ENCODE results near the gene ORM2. TPM values are rescaled to one million over a fixed set of nuclear protein-coding genes. Genes with fewer than 3 reads are reported as not detected.

Gene ORM2
- total RNA-seq, 2 experiments from 2014 or later: not detected

DNA sequence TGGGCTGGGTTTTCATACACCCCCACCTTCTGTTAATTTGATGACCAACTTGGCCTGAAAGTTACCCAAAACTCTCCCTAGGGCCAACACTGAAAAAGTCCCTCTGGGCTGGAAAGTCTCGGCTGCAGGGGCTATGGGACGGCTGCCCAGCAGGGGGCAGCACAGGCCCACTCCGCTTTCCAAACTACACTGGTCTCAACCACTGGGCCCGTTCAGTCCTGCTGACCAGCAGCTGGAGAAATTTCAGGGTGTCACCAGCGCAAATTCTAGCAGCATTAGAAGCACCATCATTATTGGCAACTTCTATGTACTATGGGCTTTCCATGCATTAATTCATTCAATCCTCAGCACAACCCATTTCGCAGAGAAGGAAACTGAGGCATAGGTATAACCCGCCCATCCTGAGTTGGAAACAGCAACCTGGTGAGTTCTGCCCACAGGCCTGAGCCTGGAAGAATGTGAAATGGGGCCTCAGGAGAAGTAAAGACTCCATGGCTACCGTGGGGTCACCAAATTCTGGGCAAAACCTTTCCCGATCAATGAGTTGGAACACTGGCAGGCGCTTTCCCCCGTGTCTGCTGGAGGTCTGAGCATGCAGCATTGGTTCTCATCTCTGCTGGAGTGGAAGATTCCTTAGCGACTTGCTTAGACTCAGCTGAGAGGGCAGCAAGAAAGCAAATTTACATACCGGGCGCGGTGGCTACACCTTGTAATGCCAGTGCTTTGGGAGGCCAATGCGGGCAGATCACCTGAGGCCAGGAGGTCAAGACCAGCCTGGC lies 9.7 kb downstream of the ORM2 start:
- no peaks in the 10 kb centered on the region for H3K27me3 Mint-ChIP-seq (ENCODE audit: low read depth)
- POLR2A ChIA-PET: interaction anchor here (1.7 kb wide), 1 partner anchor 46 kb away, joined by 7 read pairs; no protein-coding TSS in a partner anchor
- CTCF ChIA-PET: interaction anchor here (0.8 to 5.7 kb wide), 17 partner anchors 11 to 314 kb away, joined by 3 to 46 read pairs (median 4); partner anchors contain the start of gene AKNA
- ATAC-seq (peak; percentile 46), DNase-seq (peak; percentile 64)
- no peaks in the 10 kb centered on the region for H3K9me3 Mint-ChIP-seq (ENCODE audit: insufficient read depth)
- no peak overlapping the region for H3K4me3 Mint-ChIP-seq
- peaks cover 43% of the 10 kb centered on the region for H3K4me1 Mint-ChIP-seq (ENCODE audit: low read depth)
- peaks cover 88% of the 10 kb centered on the region for H3K36me3 Mint-ChIP-seq (ENCODE audit: low read depth)
- H3K27ac Mint-ChIP-seq: peak overlapping the region; percentile 43

DNA sequence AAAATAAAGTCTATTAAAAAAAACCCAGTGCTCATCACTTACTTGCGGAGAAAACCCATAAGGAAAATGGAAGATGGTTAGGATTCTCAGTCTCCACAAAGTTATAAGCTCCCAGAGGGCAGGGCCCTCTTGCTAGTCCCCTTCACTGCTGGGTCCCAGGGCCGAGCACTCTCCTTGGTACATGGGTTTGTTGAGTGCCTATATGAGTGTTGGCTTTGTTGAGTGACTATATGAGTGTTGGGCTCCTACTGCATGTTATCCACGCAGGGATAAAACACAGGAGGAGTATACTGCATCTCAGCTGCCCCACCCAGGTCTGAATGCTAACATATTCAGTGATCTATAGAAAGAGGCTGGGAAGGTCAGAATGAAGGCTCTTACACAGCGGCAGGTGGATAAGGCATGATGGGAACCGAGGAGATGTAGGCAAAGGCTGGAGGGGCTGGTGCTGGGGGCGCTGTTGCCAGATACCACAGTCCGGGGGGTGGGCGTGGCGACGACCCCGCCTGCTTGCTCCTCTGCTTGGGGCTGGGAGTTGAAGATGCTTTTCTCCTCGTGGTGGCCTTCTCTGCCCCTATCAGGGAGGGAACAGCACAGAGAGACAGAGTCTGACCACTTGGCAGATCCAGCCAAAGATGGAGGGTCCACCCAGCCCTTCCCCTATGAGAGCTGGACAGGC lies 11.6 kb downstream of the ORM2 start:
- ChIA-PET CTCF (interaction anchor here (1.0 to 5.7 kb wide), 2 partner anchors 47 to 165 kb away, joined by 3 to 46 read pairs; partner anchors contain the start of gene AKNA), POLR2A (interaction anchor here (1.0 to 1.3 kb wide), 2 partner anchors 9 to 44 kb away, joined by 3 read pairs; no protein-coding TSS in a partner anchor)
- Mint-ChIP-seq H3K27me3 (ENCODE audit: low read depth) (no peaks in the 10 kb centered on the region), H3K4me3 (no peak overlapping the region), H3K4me1 (ENCODE audit: low read depth) (peaks cover 46% of the 10 kb centered on the region), H3K27ac (peak overlapping the region; percentile 51), H3K36me3 (ENCODE audit: low read depth) (peaks cover 90% of the 10 kb centered on the region), H3K9me3 (ENCODE audit: insufficient read depth) (no peaks in the 10 kb centered on the region)
- ATAC-seq (no peak), DNase-seq (no peak)

DNA sequence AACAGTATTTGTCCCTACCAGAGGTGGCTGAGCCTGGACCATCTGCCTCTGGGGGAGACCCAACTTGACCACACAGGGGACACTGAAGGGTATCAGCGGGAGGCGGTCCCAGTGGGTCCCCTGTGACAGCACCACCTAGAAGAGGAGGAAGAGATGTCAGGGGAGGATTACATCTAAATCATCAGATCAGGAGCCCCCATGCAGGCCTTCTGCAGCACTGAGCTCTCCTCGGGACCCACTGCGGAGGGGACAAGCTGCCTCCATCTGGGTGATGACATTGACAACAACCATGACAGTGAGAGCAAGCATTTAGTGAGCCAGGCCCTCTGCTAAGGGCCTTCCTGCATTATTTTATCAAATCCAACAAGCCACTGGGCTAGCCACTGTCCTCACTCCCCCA lies 12.3 kb downstream of the ORM2 start:
- peaks cover 52% of the 10 kb centered on the region for H3K4me1 Mint-ChIP-seq (ENCODE audit: low read depth)
- H3K27ac Mint-ChIP-seq: peak overlapping the region; percentile 51
- ATAC-seq (no peak), DNase-seq (no peak)
- H3K27me3 Mint-ChIP-seq (ENCODE audit: low read depth): no peaks in the 10 kb centered on the region
- ChIA-PET POLR2A (interaction anchor here (0.7 to 1.3 kb wide), 3 partner anchors 10 to 44 kb away, joined by 3 read pairs; no protein-coding TSS in a partner anchor), CTCF (interaction anchor here (1.0 to 5.7 kb wide), 2 partner anchors 46 to 164 kb away, joined by 3 to 46 read pairs; partner anchors contain the start of gene AKNA)
- peaks cover 90% of the 10 kb centered on the region for H3K36me3 Mint-ChIP-seq (ENCODE audit: low read depth)
- no peaks in the 10 kb centered on the region for H3K9me3 Mint-ChIP-seq (ENCODE audit: insufficient read depth)
- H3K4me3 Mint-ChIP-seq: no peak overlapping the region

DNA sequence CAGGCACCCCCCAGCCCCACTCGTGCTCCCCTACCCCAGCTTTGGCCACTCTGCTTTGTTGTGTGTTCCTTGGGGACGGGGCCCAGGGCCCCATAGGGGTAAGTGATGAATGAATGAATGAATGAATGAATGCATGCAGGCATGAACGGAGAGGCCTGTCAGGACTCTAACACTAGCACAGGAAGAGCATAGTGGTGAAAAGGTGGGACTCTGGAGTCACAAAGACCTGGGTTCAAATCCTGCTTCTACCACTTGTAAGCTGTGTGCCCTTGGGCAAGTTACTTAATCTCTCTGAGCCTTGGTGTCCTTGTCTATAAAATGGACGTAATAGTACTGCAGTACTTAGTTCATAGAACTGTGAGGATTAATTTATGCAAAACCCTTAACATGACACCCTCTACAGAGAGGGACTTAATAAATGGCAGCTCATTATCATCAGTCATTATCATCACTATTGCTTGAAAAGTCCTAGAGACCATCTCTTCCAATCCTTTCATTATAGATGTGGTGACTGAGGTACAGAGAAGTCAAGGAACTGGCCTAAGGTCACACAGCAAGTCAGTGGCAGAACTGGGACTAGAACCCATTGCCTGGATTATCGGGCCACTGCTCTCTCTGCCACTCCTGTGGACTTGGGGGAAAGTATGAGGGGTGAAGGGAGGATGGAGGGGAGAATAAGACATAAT lies 13.2 kb downstream of the ORM2 start:
- ChIA-PET CTCF (no interaction called here), POLR2A (interaction anchor here (0.7 kb wide), 1 partner anchor 17 kb away, joined by 3 read pairs; no protein-coding TSS in a partner anchor)
- DNase-seq (no peak), ATAC-seq (no peak)
- Mint-ChIP-seq H3K36me3 (ENCODE audit: low read depth) (peaks cover 89% of the 10 kb centered on the region), H3K4me3 (no peak overlapping the region), H3K27me3 (ENCODE audit: low read depth) (no peaks in the 10 kb centered on the region), H3K9me3 (ENCODE audit: insufficient read depth) (no peaks in the 10 kb centered on the region), H3K27ac (peak overlapping the region; percentile 48), H3K4me1 (ENCODE audit: low read depth) (peaks cover 53% of the 10 kb centered on the region)

DNA sequence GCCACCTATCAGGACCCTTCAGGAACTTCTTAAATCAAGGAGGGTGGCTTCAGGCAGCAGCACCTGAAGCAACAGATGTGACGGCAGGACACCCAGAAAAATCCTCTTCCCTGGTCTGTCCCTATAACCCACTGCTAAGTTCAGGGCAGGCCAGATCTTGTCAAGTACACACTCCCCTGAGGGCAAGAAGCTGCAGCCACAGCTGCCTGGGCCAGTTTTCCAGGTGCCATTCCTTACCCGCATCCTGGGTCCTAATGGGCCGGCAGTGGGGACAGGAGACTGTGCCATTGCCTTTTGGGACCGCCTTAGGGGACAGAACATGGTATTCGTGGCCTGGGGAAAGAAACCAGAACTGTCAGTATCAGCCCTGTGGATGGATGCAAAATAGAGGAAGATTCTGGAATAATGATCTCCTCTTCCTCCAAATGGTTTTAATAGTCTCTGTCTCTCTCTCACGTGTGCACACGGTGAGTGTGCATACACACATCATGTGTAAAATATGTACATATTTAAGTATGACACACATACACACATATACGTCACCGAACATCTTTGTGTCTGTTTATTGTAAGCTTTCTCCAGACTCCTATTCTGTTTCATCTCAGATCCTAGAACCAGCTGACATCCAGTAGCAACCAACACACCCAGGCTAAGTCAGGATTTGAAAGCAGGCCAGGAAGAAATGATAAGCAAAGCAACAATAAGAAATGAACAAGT lies 14.0 kb downstream of the ORM2 start:
- no peaks in the 10 kb centered on the region for H3K9me3 Mint-ChIP-seq (ENCODE audit: insufficient read depth)
- ChIA-PET POLR2A (no interaction called here), CTCF (interaction anchor here (1.3 kb wide), 1 partner anchor 62 kb away, joined by 4 read pairs; no protein-coding TSS in a partner anchor)
- H3K4me3 Mint-ChIP-seq: no peak overlapping the region
- ATAC-seq: no peak
- H3K27me3 Mint-ChIP-seq (ENCODE audit: low read depth): no peaks in the 10 kb centered on the region
- H3K4me1 Mint-ChIP-seq (ENCODE audit: low read depth): peaks cover 58% of the 10 kb centered on the region
- peak overlapping the region; percentile 70 for H3K27ac Mint-ChIP-seq
- H3K36me3 Mint-ChIP-seq (ENCODE audit: low read depth): peaks cover 90% of the 10 kb centered on the region
- no peak for DNase-seq

DNA sequence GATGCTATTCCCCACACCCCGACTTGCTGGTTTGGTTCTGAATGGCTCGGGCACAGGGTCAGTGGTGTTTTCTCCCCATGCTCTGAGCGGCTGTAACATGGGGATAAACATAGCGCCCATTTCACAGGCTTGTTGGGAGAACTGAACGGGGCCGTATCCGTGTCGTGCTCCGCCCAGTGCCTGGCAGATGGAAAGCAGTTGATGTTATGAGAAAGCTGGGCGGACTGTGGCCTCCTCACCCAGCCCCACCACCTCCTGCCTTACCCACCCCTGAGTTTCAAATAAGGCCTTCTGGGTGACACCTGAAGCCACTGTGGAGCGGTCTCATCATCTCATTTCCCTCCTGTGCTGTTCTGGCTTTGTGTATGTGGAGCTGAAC lies 14.5 kb downstream of the ORM2 start:
- peaks cover 91% of the 10 kb centered on the region for H3K36me3 Mint-ChIP-seq (ENCODE audit: low read depth)
- H3K4me1 Mint-ChIP-seq (ENCODE audit: low read depth): peaks cover 63% of the 10 kb centered on the region
- ATAC-seq: no peak
- no peaks in the 10 kb centered on the region for H3K27me3 Mint-ChIP-seq (ENCODE audit: low read depth)
- no peak for DNase-seq
- no peaks in the 10 kb centered on the region for H3K9me3 Mint-ChIP-seq (ENCODE audit: insufficient read depth)
- CTCF ChIA-PET: interaction anchor here (1.3 kb wide), 1 partner anchor 62 kb away, joined by 4 read pairs; no protein-coding TSS in a partner anchor
- POLR2A ChIA-PET: interaction anchor here (1.4 kb wide), 1 partner anchor 21 kb away, joined by 4 read pairs; no protein-coding TSS in a partner anchor
- peak overlapping the region; percentile 70 for H3K27ac Mint-ChIP-seq
- H3K4me3 Mint-ChIP-seq: no peak overlapping the region

DNA sequence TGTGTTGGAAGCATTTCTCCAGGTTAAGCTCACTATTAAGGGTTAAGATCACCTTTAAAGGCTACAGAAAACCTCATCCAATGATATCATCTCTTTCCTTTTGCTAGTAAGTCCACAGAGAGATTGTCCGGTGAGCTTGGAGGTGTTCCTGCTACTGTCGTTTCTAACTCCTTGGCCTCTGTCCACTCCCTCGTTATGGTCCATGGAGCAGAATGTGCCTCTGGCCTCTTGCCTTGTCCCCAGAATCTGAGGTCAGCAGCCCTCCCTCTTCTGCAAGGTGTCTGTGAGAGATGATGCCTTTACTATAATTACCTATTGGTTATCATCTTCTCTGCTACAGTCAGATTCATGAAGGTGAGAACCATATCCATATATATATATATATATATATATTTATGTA lies 15.0 kb downstream of the ORM2 start:
- Mint-ChIP-seq H3K4me1 (ENCODE audit: low read depth) (peaks cover 63% of the 10 kb centered on the region), H3K4me3 (no peak overlapping the region), H3K27ac (peak overlapping the region; percentile 70), H3K36me3 (ENCODE audit: low read depth) (peaks cover 91% of the 10 kb centered on the region), H3K27me3 (ENCODE audit: low read depth) (no peaks in the 10 kb centered on the region), H3K9me3 (ENCODE audit: insufficient read depth) (no peaks in the 10 kb centered on the region)
- DNase-seq (no peak), ATAC-seq (no peak)
- CTCF ChIA-PET: interaction anchor here (1.3 kb wide), 1 partner anchor 61 kb away, joined by 4 read pairs; no protein-coding TSS in a partner anchor
- POLR2A ChIA-PET: interaction anchor here (1.4 to 1.6 kb wide), 2 partner anchors 21 to 41 kb away, joined by 4 to 5 read pairs; no protein-coding TSS in a partner anchor

DNA sequence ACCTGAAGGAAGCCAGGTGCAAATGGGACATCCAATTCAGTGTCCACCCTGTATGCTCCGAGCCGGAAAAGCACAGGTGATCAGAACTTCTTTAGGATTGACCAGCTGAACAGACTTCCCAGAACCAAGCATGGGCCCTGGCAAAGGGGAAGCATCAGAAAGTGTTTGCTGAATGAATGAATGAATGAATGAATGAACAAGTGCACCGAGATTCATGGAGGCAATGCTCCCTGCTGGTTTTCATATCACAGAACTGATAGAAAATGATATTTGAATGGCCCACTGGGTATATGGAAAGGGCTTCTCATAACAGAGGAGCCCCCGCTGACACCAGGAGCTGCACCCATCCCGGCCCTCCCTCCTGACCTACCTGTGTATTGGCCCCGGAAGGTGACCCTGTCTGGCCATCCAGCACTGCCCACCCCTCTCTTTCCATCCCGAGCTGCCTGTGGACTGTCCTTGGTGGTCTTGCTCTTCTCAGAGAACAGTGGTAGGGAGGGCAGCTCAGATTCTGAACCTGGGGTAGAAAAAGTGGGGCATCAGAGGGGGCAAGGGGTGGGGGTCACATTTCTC lies 15.9 kb downstream of the ORM2 start:
- no peaks in the 10 kb centered on the region for H3K9me3 Mint-ChIP-seq (ENCODE audit: insufficient read depth)
- H3K4me3 Mint-ChIP-seq: no peak overlapping the region
- CTCF ChIA-PET: interaction anchor here (1.1 kb wide), 1 partner anchor 39 kb away, joined by 3 read pairs; no protein-coding TSS in a partner anchor
- no peak overlapping the region for H3K27ac Mint-ChIP-seq
- POLR2A ChIA-PET: interaction anchor here (1.3 to 1.6 kb wide), 3 partner anchors 20 to 40 kb away, joined by 4 to 5 read pairs (median 4); no protein-coding TSS in a partner anchor
- peaks cover 67% of the 10 kb centered on the region for H3K4me1 Mint-ChIP-seq (ENCODE audit: low read depth)
- ATAC-seq (no peak), DNase-seq (no peak)
- peaks cover 92% of the 10 kb centered on the region for H3K36me3 Mint-ChIP-seq (ENCODE audit: low read depth)
- H3K27me3 Mint-ChIP-seq (ENCODE audit: low read depth): no peaks in the 10 kb centered on the region

DNA sequence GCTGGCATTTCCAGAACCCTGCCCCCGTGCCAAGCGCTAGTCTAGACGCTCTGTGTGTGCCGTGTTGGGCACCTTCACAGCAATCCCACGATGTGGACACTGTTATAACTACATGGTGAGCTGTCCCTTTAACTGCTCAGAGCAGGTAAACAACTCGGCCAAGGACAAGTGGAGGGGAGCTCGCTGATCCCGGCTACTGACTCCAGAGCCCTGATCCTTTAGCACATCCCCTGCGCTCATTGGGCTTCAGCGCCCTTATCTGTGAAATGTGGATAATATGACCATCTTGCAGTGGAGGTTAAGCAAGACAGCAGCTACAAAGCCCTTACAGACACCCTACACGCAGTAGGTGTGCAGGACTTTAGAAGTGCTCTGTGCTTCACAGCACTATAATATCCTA lies 16.5 kb downstream of the ORM2 start:
- Mint-ChIP-seq H3K4me3 (no peak overlapping the region), H3K9me3 (ENCODE audit: insufficient read depth) (no peaks in the 10 kb centered on the region), H3K4me1 (ENCODE audit: low read depth) (peaks cover 70% of the 10 kb centered on the region), H3K36me3 (ENCODE audit: low read depth) (peaks cover 92% of the 10 kb centered on the region), H3K27me3 (ENCODE audit: low read depth) (no peaks in the 10 kb centered on the region), H3K27ac (no peak overlapping the region)
- ATAC-seq: no peak
- CTCF ChIA-PET: interaction anchor here (1.1 to 1.8 kb wide), 2 partner anchors 8 to 39 kb away, joined by 3 read pairs; no protein-coding TSS in a partner anchor
- no peak for DNase-seq
- POLR2A ChIA-PET: interaction anchor here (1.3 to 1.6 kb wide), 2 partner anchors 26 to 40 kb away, joined by 4 to 5 read pairs; no protein-coding TSS in a partner anchor

DNA sequence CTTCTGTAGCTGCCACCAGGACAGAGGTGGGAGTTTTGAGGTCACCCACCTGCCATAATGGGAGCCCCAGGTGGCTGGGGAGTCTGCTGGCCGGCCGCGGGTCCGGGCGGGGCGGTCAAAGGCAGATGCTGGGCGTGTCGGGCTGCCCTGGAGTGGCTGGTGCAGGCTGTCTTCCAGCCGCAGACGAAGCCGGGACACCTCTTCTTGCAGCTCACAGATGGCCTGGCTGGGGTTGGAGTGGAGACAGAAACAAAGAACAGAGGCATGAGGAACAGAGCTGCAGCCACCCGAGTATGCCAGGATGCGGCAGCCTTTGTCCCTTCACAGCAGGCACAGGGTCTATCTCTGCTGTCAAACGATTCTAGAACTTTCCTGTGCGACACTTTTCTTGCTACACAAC lies 18.0 kb downstream of the ORM2 start:
- Mint-ChIP-seq H3K4me1 (ENCODE audit: low read depth) (peaks cover 70% of the 10 kb centered on the region), H3K36me3 (ENCODE audit: low read depth) (peaks cover 90% of the 10 kb centered on the region), H3K27me3 (ENCODE audit: low read depth) (no peaks in the 10 kb centered on the region), H3K27ac (peak overlapping the region; percentile 92), H3K4me3 (no peak overlapping the region), H3K9me3 (ENCODE audit: insufficient read depth) (no peaks in the 10 kb centered on the region)
- ChIA-PET CTCF (interaction anchor here (0.8 to 1.8 kb wide), 3 partner anchors 9 to 41 kb away, joined by 3 read pairs; no protein-coding TSS in a partner anchor), POLR2A (interaction anchor here (0.6 to 1.0 kb wide), 2 partner anchors 8 to 37 kb away, joined by 3 read pairs; no protein-coding TSS in a partner anchor)
- ATAC-seq (no peak), DNase-seq (no peak)

All from activated CD8-positive, alpha-beta T cell treated with anti-CD3 and anti-CD28 coated beads, Interleukin-2, amount 10 ng/mL, durations not matched to agents 7 days and 5 days (primary cell).